Omental fat pad (tissue), 4 donors: ENCODE results near the gene POLD2. TPM values are rescaled to one million over a fixed set of nuclear protein-coding genes. Genes with fewer than 3 reads are reported as not detected.

ENCODE experiments used
- ATAC-seq: fragments of 150-250 bp; one replicate; pipeline ENCODE4 v1.9.1; 2016; ENCODE audit warnings: mild to moderate bottlenecking, moderate library complexity; ENCODE audit not compliant: low FRiP score
- DNase-seq: peaks from one replicate; pipeline ENCODE4 v3.0.0-alpha.2; 2019; ENCODE audit warnings: low spot score
- CTCF ChIP-seq, 3 donors: fragments of 450-650 bp; IDR thresholded peaks; one replicate each; pipeline ENCODE4 v1.5.1; 2016 to 2017; ENCODE audit warnings: antibody characterized with exemption in 3 of 3, mild to moderate bottlenecking in 3 of 3, moderate library complexity in 2 of 3
- total RNA-seq, 4 donors: library from RNA; depleted of rRNA; stranded (reverse); fragments of >200 nt; gene quantifications; one replicate each; pipeline ENCODE4 v1.1.0, GENCODE V29; 2016

POLD2 gene
- total RNA-seq, 4 donors from 2014 or later, result 41.9 to 71.3 (median 44.2) TPM

GRCh38 chr7:44145969-44146911 is 22.9 kb upstream of the POLD2 start:
- peak; percentile 22 for DNase-seq
- TF ChIP-seq CTCF (IDR thresholded peaks at IDR 0.05), result no peak
- peak; percentile 76 for ATAC-seq

- DNase-seq (no peak), ATAC-seq (no peak)
- no peak for TF ChIP-seq CTCF (IDR thresholded peaks at IDR 0.05)
Observed at GRCh38 chr7:44145479-44145968, 22.2 kb upstream of the POLD2 start.

GRCh38 chr7:44144968-44145478 is 21.7 kb upstream of the POLD2 start:
- ATAC-seq, result no peak
- TF ChIP-seq CTCF (IDR thresholded peaks at IDR 0.05), result no peak
- DNase-seq, result peak; percentile 13

GRCh38 chr7:44144426-44144967 is 21.1 kb upstream of the POLD2 start:
- DNase-seq, result no peak
- no peak for TF ChIP-seq CTCF (IDR thresholded peaks at IDR 0.05)
- no peak for ATAC-seq

- DNase-seq (no peak), ATAC-seq (no peak)
- TF ChIP-seq CTCF (IDR thresholded peaks at IDR 0.05), result no peak
Observed at GRCh38 chr7:44143646-44144250, 20.4 kb upstream of the POLD2 start.

- DNase-seq (no peak), ATAC-seq (no peak)
- no peak for TF ChIP-seq CTCF (IDR thresholded peaks at IDR 0.05)
Observed at GRCh38 chr7:44142028-44142427, 18.7 kb upstream of the POLD2 start.
